HepG2 (cell line): ENCODE data around the gene KRTAP5-6. TPM values are rescaled to one million over a fixed set of nuclear protein-coding genes. Genes with fewer than 3 reads are reported as not detected.

Experiments used
- BCL6 ChIP-seq: IDR thresholded peaks from 2 replicates; pipeline ENCODE4 v1.6.1; 2016; ENCODE audit warnings: missing genetic modification reagents, missing compliant biosample characterization
- CHD4 ChIP-seq: fragments of 200-600 bp; sonication (generic); IDR thresholded peaks from 2 replicates; pipeline ENCODE4 v1.7.0; 2017; ENCODE audit warnings: mild to moderate bottlenecking, low read length, borderline replicate concordance
- CREM ChIP-seq, 2 experiments: sonication (generic) in 1 of 2; formaldehyde crosslinking in 1 of 2; IDR thresholded peaks; 2 replicates each; pipeline versions ENCODE4 v1.4.0 to v1.6.1; 2016 to 2020; ENCODE audit warnings: antibody characterized with exemption in 1 of 2, mild to moderate bottlenecking in 1 of 2, missing genetic modification reagents in 1 of 2
- DPF2 ChIP-seq: sonication (generic); formaldehyde crosslinking; IDR thresholded peaks from 2 replicates; pipeline ENCODE4 v1.4.0; 2020; ENCODE audit warnings: mild to moderate bottlenecking, low read depth, missing genetic modification reagents, borderline replicate concordance
- ERF ChIP-seq: IDR thresholded peaks from 2 replicates; pipeline ENCODE4 v1.6.1; 2018; ENCODE audit warnings: missing biosample characterization, missing genetic modification reagents
- FOXK1 ChIP-seq: sonication (generic); formaldehyde crosslinking; IDR thresholded peaks from 2 replicates; pipeline ENCODE4 v1.4.0; 2020; ENCODE audit warnings: low read depth, missing genetic modification reagents, borderline replicate concordance
- FOXP1 ChIP-seq, 2 experiments: fragments of 450-650 bp in 1 of 2; IDR thresholded peaks; 2 replicates each; pipeline ENCODE4 v1.6.1; 2017 to 2018; ENCODE audit warnings: antibody characterized with exemption in 1 of 2
- KMT2B ChIP-seq: IDR thresholded peaks from 2 replicates; pipeline ENCODE4 v1.6.1; 2016; ENCODE audit warnings: missing genetic modification reagents, missing compliant biosample characterization
- MTA3 ChIP-seq: sonication (generic); formaldehyde crosslinking; IDR thresholded peaks from 2 replicates; pipeline ENCODE4 v1.4.0; 2020; ENCODE audit warnings: missing genetic modification reagents
- TAF1 ChIP-seq: sonication (generic); formaldehyde crosslinking; IDR thresholded peaks from 2 replicates; pipeline ENCODE4 v1.4.0; 2020; ENCODE audit warnings: missing genetic modification reagents
- TCF7 ChIP-seq: sonication (generic); IDR thresholded peaks from 2 replicates; pipeline ENCODE4 v1.6.1; 2016; ENCODE audit warnings: antibody characterized with exemption, low read depth
- THAP11 ChIP-seq: IDR thresholded peaks from 2 replicates; pipeline ENCODE4 v1.6.1; 2016; ENCODE audit warnings: missing biosample characterization, missing genetic modification reagents
- ZBTB20 ChIP-seq: sonication (generic); formaldehyde crosslinking; IDR thresholded peaks from 2 replicates; pipeline ENCODE4 v1.8.1; 2023; ENCODE audit warnings: missing genetic modification reagents, low read depth, mild to moderate bottlenecking, borderline replicate concordance
- ZBTB7B ChIP-seq: sonication (generic); formaldehyde crosslinking; IDR thresholded peaks from 2 replicates; pipeline ENCODE4 v1.4.0; 2020; ENCODE audit warnings: missing genetic modification reagents
- ZBTB8A ChIP-seq: sonication (generic); formaldehyde crosslinking; IDR thresholded peaks from 2 replicates; pipeline ENCODE4 v1.4.0; 2020; ENCODE audit warnings: mild to moderate bottlenecking, low read depth, missing genetic modification reagents, borderline replicate concordance
- ZC3H13 ChIP-seq: sonication (generic); formaldehyde crosslinking; IDR thresholded peaks from 2 replicates; pipeline ENCODE4 v1.8.1; 2023; ENCODE audit warnings: mild to moderate bottlenecking, missing genetic modification reagents, moderate library complexity
- ZNF619 ChIP-seq: sonication (generic); formaldehyde crosslinking; IDR thresholded peaks from 2 replicates; pipeline ENCODE4 v1.4.0; 2020; ENCODE audit warnings: mild to moderate bottlenecking, missing genetic modification reagents
- ZNF678 ChIP-seq: sonication (generic); formaldehyde crosslinking; IDR thresholded peaks from 2 replicates; pipeline ENCODE4 v1.4.0; 2020; ENCODE audit warnings: mild to moderate bottlenecking, missing genetic modification reagents
- ZNF7 ChIP-seq: IDR thresholded peaks from 2 replicates; pipeline ENCODE4 v1.6.1; 2016; ENCODE audit warnings: missing biosample characterization, missing genetic modification reagents
- ZNF878 ChIP-seq: sonication (generic); formaldehyde crosslinking; IDR thresholded peaks from 2 replicates; pipeline ENCODE4 v1.8.1; 2023; ENCODE audit warnings: mild to moderate bottlenecking, missing genetic modification reagents, moderate library complexity
- ZSCAN30 ChIP-seq: sonication (generic); formaldehyde crosslinking; IDR thresholded peaks from 2 replicates; pipeline ENCODE4 v1.5.0; 2020; ENCODE audit warnings: mild to moderate bottlenecking, missing genetic modification reagents
- polyA plus RNA-seq, 8 experiments: library from polyadenylated mRNA; depleted of rRNA in 3 of 8; stranded (reverse) in 7 of 8; unstranded in 1 of 8; fragments of >200 nt; fragmentation: Illumina TruSeq in 4 of 8; extraction: Trizol in 4 of 8; gene quantifications; 2 replicates each; pipeline versions ENCODE4 v1.2.1 to v1.2.3, GENCODE V29; 2011 to 2016; ENCODE audit warnings: low read depth in 4 of 8, missing spikeins in 1 of 8, mixed read lengths in 1 of 8; ENCODE audit not compliant: insufficient read depth in 1 of 8
- total RNA-seq, 5 experiments: library from RNA; depleted of rRNA; stranded (reverse); fragments of >200 nt; fragmentation: Illumina TruSeq; extraction: Trizol; gene quantifications; 2 replicates each; pipeline ENCODE4 v1.2.3, GENCODE V29; 2016; ENCODE audit warnings: low read depth in 1 of 5
- TF ChIP-seq, protein P1 (sequence below): sonication (generic); formaldehyde crosslinking; IDR thresholded peaks from 2 replicates; pipeline ENCODE4 v1.9.0; 2022; ENCODE audit warnings: missing genetic modification reagents, mild to moderate bottlenecking, borderline replicate concordance
- TF ChIP-seq, protein P2 (sequence below): sonication (generic); formaldehyde crosslinking; IDR thresholded peaks from 2 replicates; pipeline ENCODE4 v1.4.0; 2020; ENCODE audit warnings: missing genetic modification reagents
- TF ChIP-seq, protein P3 (sequence below): IDR thresholded peaks from 2 replicates; pipeline ENCODE4 v1.6.1; 2016

KRTAP5-6 gene
- total and polyA plus RNA-seq, 2 of the 13 experiments (the other 11 are each of a cell fraction or from before 2014, with no cell fraction given) = not detected

DNA sequence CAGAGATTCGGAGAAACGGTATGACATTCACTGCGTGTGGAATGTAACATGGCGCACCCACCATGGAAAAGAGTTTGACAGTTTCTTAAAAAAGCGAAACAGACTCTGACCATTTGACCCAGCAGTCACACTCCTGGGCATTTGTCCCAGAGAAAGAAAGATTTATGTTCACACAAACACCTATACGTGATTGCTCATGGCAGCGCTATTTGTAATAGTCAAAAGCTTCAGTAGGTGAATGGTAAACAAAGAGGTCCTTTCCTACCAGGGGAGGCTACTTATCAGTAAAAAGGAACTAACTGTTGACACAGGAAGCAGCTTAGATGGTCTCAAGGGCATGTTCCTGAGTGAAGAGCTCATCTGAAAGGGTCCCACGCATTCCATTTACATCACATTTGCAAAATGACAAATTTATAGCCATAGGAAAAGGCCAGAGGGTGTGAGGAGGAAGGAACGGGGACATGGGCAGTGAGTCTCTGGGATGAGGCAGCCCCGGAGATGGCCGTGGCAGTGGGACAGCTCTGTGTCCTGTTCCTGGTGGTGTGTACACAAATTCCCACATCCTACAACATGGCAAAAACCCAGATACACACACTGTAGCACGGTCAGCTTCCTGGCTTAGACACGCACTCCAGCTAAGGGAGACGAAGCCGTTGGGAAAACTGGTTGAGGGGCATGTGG, 14.6 kb upstream of the KRTAP5-6 start (continued):
- TF ChIP-seq ZNF7 (CRISPR knock-in tag) (no peak), ZBTB20 (CRISPR knock-in tag) (peak; percentile 78; the same call in 1 of the 2 replicates), ZC3H13 (CRISPR knock-in tag) (no peak), TCF7 (peak; percentile 84), ZNF678 (no peak), FOXK1 (CRISPR knock-in tag) (peak; percentile 79; the same call in 1 of the 2 replicates), TAF1 (CRISPR knock-in tag) (no peak), ERF (CRISPR knock-in tag) (peak; percentile 65), ZNF878 (0 out of 2 replicates have a peak, but pooled peaks have one; percentile 41), DPF2 (CRISPR knock-in tag) (0 out of 2 replicates have a peak, but pooled peaks have one; percentile 49), ZBTB7B (CRISPR knock-in tag) (peak; percentile 92; the same call in 1 of the 2 replicates), KMT2B (no peak), CHD4 (no peak), MTA3 (CRISPR knock-in tag) (no peak), THAP11 (peak; percentile 53), ZBTB8A (no peak), BCL6 (CRISPR knock-in tag) (peak; percentile 57), ZSCAN30 (CRISPR knock-in tag) (0 out of 2 replicates have a peak, but pooled peaks have one; percentile 38), ZNF619 (CRISPR knock-in tag) (no peak), FOXP1 (IDR thresholded peaks at IDR 0.05) (no peak), FOXP1 (CRISPR knock-in tag; IDR thresholded peaks at IDR 0.05) (peak; percentile 77; the same call in 1 of the 2 replicates), CREM (IDR thresholded peaks at IDR 0.05) (peak; percentile 92), CREM (CRISPR knock-in tag; IDR thresholded peaks at IDR 0.05) (no peak)
- TF ChIP-seq, protein P1, sequence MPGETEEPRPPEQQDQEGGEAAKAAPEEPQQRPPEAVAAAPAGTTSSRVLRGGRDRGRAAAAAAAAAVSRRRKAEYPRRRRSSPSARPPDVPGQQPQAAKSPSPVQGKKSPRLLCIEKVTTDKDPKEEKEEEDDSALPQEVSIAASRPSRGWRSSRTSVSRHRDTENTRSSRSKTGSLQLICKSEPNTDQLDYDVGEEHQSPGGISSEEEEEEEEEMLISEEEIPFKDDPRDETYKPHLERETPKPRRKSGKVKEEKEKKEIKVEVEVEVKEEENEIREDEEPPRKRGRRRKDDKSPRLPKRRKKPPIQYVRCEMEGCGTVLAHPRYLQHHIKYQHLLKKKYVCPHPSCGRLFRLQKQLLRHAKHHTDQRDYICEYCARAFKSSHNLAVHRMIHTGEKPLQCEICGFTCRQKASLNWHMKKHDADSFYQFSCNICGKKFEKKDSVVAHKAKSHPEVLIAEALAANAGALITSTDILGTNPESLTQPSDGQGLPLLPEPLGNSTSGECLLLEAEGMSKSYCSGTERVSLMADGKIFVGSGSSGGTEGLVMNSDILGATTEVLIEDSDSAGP = peak; percentile 41; the same call in 1 of the 2 replicates
- TF ChIP-seq, protein P2, sequence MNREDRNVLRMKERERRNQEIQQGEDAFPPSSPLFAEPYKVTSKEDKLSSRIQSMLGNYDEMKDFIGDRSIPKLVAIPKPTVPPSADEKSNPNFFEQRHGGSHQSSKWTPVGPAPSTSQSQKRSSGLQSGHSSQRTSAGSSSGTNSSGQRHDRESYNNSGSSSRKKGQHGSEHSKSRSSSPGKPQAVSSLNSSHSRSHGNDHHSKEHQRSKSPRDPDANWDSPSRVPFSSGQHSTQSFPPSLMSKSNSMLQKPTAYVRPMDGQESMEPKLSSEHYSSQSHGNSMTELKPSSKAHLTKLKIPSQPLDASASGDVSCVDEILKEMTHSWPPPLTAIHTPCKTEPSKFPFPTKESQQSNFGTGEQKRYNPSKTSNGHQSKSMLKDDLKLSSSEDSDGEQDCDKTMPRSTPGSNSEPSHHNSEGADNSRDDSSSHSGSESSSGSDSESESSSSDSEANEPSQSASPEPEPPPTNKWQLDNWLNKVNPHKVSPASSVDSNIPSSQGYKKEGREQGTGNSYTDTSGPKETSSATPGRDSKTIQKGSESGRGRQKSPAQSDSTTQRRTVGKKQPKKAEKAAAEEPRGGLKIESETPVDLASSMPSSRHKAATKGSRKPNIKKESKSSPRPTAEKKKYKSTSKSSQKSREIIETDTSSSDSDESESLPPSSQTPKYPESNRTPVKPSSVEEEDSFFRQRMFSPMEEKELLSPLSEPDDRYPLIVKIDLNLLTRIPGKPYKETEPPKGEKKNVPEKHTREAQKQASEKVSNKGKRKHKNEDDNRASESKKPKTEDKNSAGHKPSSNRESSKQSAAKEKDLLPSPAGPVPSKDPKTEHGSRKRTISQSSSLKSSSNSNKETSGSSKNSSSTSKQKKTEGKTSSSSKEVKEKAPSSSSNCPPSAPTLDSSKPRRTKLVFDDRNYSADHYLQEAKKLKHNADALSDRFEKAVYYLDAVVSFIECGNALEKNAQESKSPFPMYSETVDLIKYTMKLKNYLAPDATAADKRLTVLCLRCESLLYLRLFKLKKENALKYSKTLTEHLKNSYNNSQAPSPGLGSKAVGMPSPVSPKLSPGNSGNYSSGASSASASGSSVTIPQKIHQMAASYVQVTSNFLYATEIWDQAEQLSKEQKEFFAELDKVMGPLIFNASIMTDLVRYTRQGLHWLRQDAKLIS (CRISPR knock-in tag) = peak; percentile 97
- TF ChIP-seq, protein P3, sequence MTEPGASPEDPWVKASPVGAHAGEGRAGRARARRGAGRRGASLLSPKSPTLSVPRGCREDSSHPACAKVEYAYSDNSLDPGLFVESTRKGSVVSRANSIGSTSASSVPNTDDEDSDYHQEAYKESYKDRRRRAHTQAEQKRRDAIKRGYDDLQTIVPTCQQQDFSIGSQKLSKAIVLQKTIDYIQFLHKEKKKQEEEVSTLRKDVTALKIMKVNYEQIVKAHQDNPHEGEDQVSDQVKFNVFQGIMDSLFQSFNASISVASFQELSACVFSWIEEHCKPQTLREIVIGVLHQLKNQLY (CRISPR knock-in tag) = peak; percentile 97
